Bronchial epithelial cell (primary cell): ENCODE measurements around the gene KISS1R. TPM values are rescaled to one million over a fixed set of nuclear protein-coding genes. Genes with fewer than 3 reads are reported as not detected.

Experiments used
- DNase-seq: peaks from one replicate; pipeline ENCODE4 v3.0.0-alpha.2; 2010; ENCODE audit warnings: low read depth
- FAIRE-seq: peaks from 2 replicates; lab custom pipeline; 2011; peaks lifted over from hg19 to GRCh38; lab: Jason Lieb, UNC
- H3K27me3 ChIP-seq: 2 replicates; pipeline ENCODE4 v1.5.1; 2011; ENCODE audit warnings: low read length; ENCODE audit not compliant: control insufficient read depth, insufficient read depth
- H3K36me3 ChIP-seq: 2 replicates; pipeline ENCODE4 v1.5.1; 2011; ENCODE audit warnings: low read length; ENCODE audit not compliant: control insufficient read depth, insufficient read depth
- H3K4me3 ChIP-seq: 2 replicates; pipeline ENCODE4 v1.5.1; 2011; ENCODE audit warnings: mild to moderate bottlenecking, low read depth, low read length, control low read depth
- CTCF ChIP-seq: IDR thresholded peaks from 2 replicates; pipeline ENCODE4 v1.5.1; 2011; ENCODE audit warnings: mild to moderate bottlenecking, moderate library complexity, low read length, control low read depth, inconsistent platforms; ENCODE audit not compliant: insufficient read depth, severe bottlenecking
- total RNA-seq: library from RNA; depleted of rRNA; stranded (reverse); fragments of >200 nt; gene quantifications from 2 replicates; pipeline ENCODE4 v1.2.1, GENCODE V29; 2014

KISS1R gene
- total RNA-seq, 1 donor from 2014 or later, result not detected

GRCh38 chr19:960601-960938 lies 43.4 kb downstream of the KISS1R start:
- no peak for TF ChIP-seq CTCF
- no peak overlapping the region for H3K4me3 ChIP-seq
- H3K27me3 ChIP-seq, result no peaks in the 10 kb centered on the region
- FAIRE-seq (no peak), DNase-seq (no peak)
- H3K36me3 ChIP-seq, result peaks cover 11% of the 10 kb centered on the region

GRCh38 chr19:961866-962620 lies 44.9 kb downstream of the KISS1R start:
- no peak for TF ChIP-seq CTCF
- Histone ChIP-seq H3K36me3 (peaks cover 15% of the 10 kb centered on the region), H3K4me3 (no peak overlapping the region), H3K27me3 (no peaks in the 10 kb centered on the region)
- FAIRE-seq, result no peak
- peak; percentile 28 for DNase-seq

- Histone ChIP-seq H3K4me3 (no peak overlapping the region), H3K36me3 (peaks cover 15% of the 10 kb centered on the region), H3K27me3 (no peaks in the 10 kb centered on the region)
- DNase-seq (no peak), FAIRE-seq (no peak)
- no peak for TF ChIP-seq CTCF
Measured at GRCh38 chr19:962683-963400, 45.7 kb downstream of the KISS1R start.

GRCh38 chr19:963486-963951 lies 46.4 kb downstream of the KISS1R start:
- Histone ChIP-seq H3K27me3 (no peaks in the 10 kb centered on the region), H3K36me3 (peaks cover 18% of the 10 kb centered on the region), H3K4me3 (no peak overlapping the region)
- no peak for DNase-seq
- FAIRE-seq, result no peak
- TF ChIP-seq CTCF, result no peak

- no peak for FAIRE-seq
- DNase-seq, result no peak
- Histone ChIP-seq H3K27me3 (no peaks in the 10 kb centered on the region), H3K4me3 (no peak overlapping the region), H3K36me3 (peaks cover 20% of the 10 kb centered on the region)
- no peak for TF ChIP-seq CTCF
Measured at GRCh38 chr19:964116-964520, 47.0 kb downstream of the KISS1R start.
